HG03139 (cell line): Measurements from ENCODE around the gene TLR3.

Source experiments
- ATAC-seq: cut with Tn5 transposase; IDR thresholded peaks from one replicate; pipeline ENCODE4 v1.9.1; 2021; ENCODE audit not compliant: unreplicated experiment

The TLR3 gene

GRCh38 chr4:186104890-186105646 lies 36.1 kb downstream of the TLR3 start:
- peak; percentile 30 for ATAC-seq

GRCh38 chr4:186105647-186106321 lies 36.8 kb downstream of the TLR3 start:
- peak; percentile 4 for ATAC-seq

- no peak for ATAC-seq
Measured at GRCh38 chr4:186107947-186108346, 39.0 kb downstream of the TLR3 start.

DNA sequence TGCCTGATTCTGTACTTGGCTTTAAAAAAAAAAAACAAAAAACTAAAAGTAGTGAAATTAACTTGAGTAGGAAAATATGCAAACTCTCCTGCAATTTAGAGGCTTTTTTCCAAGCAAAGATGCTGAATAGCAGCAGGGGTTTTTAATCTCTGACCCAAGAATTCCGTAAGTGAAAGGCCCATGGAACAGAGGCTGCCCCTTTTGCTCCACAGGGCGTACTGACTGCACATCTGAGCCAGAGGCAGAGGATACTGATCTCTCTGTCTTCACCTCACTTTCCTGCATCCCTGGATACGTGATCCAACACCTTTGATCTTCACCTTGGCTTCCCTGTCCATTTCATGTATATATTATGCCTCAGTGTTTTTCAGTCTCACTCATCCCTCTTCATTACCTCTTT lies 39.4 kb downstream of the TLR3 start:
- no peak for ATAC-seq

GRCh38 chr4:186109245-186109644 lies 40.3 kb downstream of the TLR3 start:
- no peak for ATAC-seq

DNA sequence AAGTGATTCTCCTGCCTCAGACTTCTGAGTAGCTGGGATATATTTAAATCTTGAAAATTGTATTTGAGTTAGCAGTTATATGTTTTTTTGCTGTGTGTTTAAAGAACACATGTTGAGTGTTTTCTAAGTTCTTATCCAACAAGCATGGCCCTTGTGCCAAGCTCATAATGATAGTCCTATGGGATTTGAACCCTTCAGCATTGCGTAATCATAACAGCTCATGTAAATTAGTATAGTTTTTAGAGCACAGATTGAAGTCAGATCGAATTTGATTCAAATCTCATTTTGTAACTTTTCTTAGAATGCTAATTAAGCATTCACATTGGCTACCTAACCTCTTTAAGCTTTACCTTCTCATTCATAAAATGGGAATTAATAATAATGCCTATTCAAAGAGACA lies 47.7 kb downstream of the TLR3 start:
- ATAC-seq, result no peak

GRCh38 chr4:186118582-186118981 lies 49.6 kb downstream of the TLR3 start:
- no peak for ATAC-seq

DNA sequence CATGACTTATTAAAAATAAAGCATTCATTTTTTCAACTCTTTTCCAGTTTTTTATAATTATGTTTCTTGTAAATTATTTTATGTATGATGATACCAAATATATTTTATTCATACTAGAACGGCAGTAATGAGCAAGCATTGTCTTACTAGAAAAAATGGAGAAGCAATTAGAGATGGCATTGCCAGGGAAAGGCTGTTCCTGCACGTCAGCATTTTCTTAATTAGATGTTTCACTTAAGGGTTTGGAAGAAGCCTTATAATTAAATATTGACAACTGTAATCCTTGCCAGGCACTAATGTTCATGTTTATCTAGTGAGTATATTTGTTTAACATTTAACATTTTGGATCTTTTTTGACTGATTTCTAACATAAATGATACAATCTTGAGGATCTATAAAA lies 52.1 kb downstream of the TLR3 start:
- no peak for ATAC-seq

DNA sequence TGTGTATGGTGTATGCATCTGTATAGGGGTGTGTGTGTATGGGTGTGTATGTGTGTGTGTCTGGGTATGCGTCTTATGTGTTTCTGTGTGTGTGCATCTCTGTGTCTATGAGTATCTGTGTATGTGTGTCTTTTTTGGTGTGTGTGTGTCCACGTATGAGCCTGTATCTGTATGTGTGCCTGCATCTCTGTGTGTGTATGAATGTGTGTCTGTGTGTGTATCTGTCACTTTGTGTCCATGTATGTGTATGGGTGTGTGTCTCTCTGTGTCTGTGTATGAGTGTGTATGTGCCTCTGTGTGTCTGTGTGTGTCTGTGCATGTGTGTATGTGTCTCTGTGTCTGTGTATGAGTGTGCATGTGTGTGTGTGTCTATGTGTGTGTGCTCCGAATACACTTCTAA lies 59.9 kb downstream of the TLR3 start:
- no peak for ATAC-seq

GRCh38 chr4:186131935-186132334 lies 63.0 kb downstream of the TLR3 start:
- ATAC-seq, result no peak

- no peak for ATAC-seq
Measured at GRCh38 chr4:186132577-186133242, 63.8 kb downstream of the TLR3 start.

DNA sequence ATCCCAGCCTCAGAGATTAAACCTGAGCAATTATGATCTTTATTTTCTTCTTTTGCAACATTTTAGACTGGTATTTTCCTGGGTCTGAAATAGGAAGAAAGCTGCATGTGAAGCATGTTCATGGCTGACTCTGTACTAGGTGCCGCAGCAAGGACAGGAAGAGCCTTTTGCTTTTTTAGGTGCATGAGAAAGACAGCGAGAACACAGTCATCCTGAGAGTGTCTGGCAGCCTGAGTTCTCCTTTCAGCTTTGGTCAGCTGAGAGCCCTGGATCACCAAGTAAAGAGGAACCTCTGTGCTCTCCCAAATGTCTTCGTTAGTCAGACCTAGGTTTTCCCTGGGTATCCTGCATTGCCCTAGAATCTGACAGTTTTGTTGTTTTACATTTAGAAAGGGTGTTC lies 65.3 kb downstream of the TLR3 start:
- peak; percentile 98 for ATAC-seq

- no peak for ATAC-seq
Measured at GRCh38 chr4:186134861-186135260, 65.9 kb downstream of the TLR3 start.

GRCh38 chr4:186137196-186137794 lies 68.3 kb downstream of the TLR3 start:
- ATAC-seq, result no peak
